GM23338 (cell line): ENCODE measurements around the gene PKNOX2. TPM values are rescaled to one million over a fixed set of nuclear protein-coding genes. Genes with fewer than 3 reads are reported as not detected.

Experiments used
- ATAC-seq: fragments of 200-7000 bp; cut with Tn5 transposase; 3 replicates; pipeline ENCODE4 v1.9.1; 2020
- DNase-seq: peaks from one replicate; pipeline ENCODE4 v3.0.0-alpha.2; 2015; ENCODE audit warnings: low spot score
- H2AFZ ChIP-seq: fragments of 200-600 bp; sonication (generic); 2 replicates; pipeline ENCODE4 v1.8.0; 2016; ENCODE audit warnings: antibody characterized with exemption, mild to moderate bottlenecking, moderate library complexity
- H3F3A ChIP-seq: fragments of 200-600 bp; sonication (generic); replicated peaks from 2 replicates; pipeline ENCODE4 v1.8.0; 2017; ENCODE audit warnings: antibody characterized with exemption, mixed run types, low read depth
- H3K27ac ChIP-seq: fragments of 200-600 bp; sonication (generic); 2 replicates; pipeline ENCODE4 v1.6.1; 2016; ENCODE audit warnings: low read depth
- H3K27me3 ChIP-seq: fragments of 200-600 bp; sonication (generic); 2 replicates; pipeline ENCODE4 v1.8.0; 2016; ENCODE audit warnings: mild to moderate bottlenecking, mixed run types, moderate library complexity; ENCODE audit not compliant: insufficient read depth
- H3K36me3 ChIP-seq: fragments of 200-600 bp; sonication (generic); 2 replicates; pipeline ENCODE4 v1.8.0; 2016; ENCODE audit warnings: mild to moderate bottlenecking; ENCODE audit not compliant: insufficient read depth
- H3K4me1 ChIP-seq: fragments of 200-600 bp; sonication (generic); 2 replicates; pipeline ENCODE4 v1.8.0; 2016; ENCODE audit warnings: mild to moderate bottlenecking, moderate library complexity; ENCODE audit not compliant: insufficient read depth
- H3K4me2 ChIP-seq: fragments of 200-600 bp; sonication (generic); 2 replicates; pipeline ENCODE4 v1.7.1; 2017; ENCODE audit warnings: mixed run types
- H3K4me3 ChIP-seq: fragments of 200-600 bp; sonication (generic); 2 replicates; pipeline ENCODE4 v1.6.1; 2016; ENCODE audit warnings: mixed run types
- H3K79me2 ChIP-seq: fragments of 200-600 bp; sonication (generic); replicated peaks from 2 replicates; pipeline ENCODE4 v1.8.0; 2017; ENCODE audit warnings: mild to moderate bottlenecking; ENCODE audit not compliant: insufficient read depth
- H3K9me2 ChIP-seq: fragments of 200-600 bp; sonication (generic); 2 replicates; pipeline ENCODE4 v1.8.0; 2017; ENCODE audit not compliant: insufficient read depth
- H4K20me1 ChIP-seq: fragments of 200-600 bp; sonication (generic); replicated peaks from 2 replicates; pipeline ENCODE4 v1.8.0; 2017; ENCODE audit warnings: mild to moderate bottlenecking; ENCODE audit not compliant: insufficient read depth
- H3K27ac Mint-ChIP-seq: 2 replicates; pipeline ENCODE4 v1.8.0; 2020; ENCODE audit warnings: inconsistent platforms, mild to moderate bottlenecking, moderate library complexity, mixed read lengths
- H3K27me3 Mint-ChIP-seq: 3 replicates; pipeline ENCODE4 v1.8.0; 2022; ENCODE audit warnings: low read depth, mild to moderate bottlenecking, moderate library complexity, mixed read lengths, inconsistent platforms; ENCODE audit not compliant: insufficient read depth, poor library complexity
- H3K36me3 Mint-ChIP-seq: 3 replicates; pipeline ENCODE4 v1.8.0; 2021; ENCODE audit warnings: low read depth, mild to moderate bottlenecking, inconsistent platforms, moderate library complexity, mixed read lengths
- H3K4me1 Mint-ChIP-seq: 3 replicates; pipeline ENCODE4 v1.8.0; 2020; ENCODE audit warnings: mild to moderate bottlenecking, inconsistent platforms, mixed read lengths
- H3K4me3 Mint-ChIP-seq: 3 replicates; pipeline ENCODE4 v1.8.0; 2021; ENCODE audit warnings: moderate library complexity, mild to moderate bottlenecking, inconsistent platforms, mixed read lengths
- H3K9me3 Mint-ChIP-seq: 3 replicates; pipeline ENCODE4 v1.8.0; 2020; ENCODE audit warnings: moderate library complexity, mild to moderate bottlenecking, inconsistent platforms, mixed read lengths
- CREB1 ChIP-seq: fragments of 250-450 bp; sonication (Bioruptor Pico); IDR thresholded peaks from 2 replicates; pipeline ENCODE4 v1.5.0; 2020; ENCODE audit warnings: low read depth, mild to moderate bottlenecking, moderate library complexity
- EZH2 ChIP-seq: fragments of 200-600 bp; sonication (generic); IDR thresholded peaks from one replicate; pipeline ENCODE4 v1.8.0; 2017; ENCODE audit warnings: antibody characterized with exemption, mild to moderate bottlenecking, low read depth; ENCODE audit not compliant: unreplicated experiment
- EZH2phosphoT487 ChIP-seq: fragments of 200-600 bp; sonication (generic); IDR thresholded peaks from one replicate; pipeline ENCODE4 v1.8.1; 2018; ENCODE audit warnings: antibody characterized with exemption; ENCODE audit not compliant: unreplicated experiment
- JUNB ChIP-seq: IDR thresholded peaks from one replicate; pipeline ENCODE4 v1.6.1; 2016; ENCODE audit warnings: antibody characterized with exemption; ENCODE audit not compliant: unreplicated experiment
- NANOG ChIP-seq: IDR thresholded peaks from 2 replicates; pipeline ENCODE4 v1.6.1; 2016; ENCODE audit warnings: antibody characterized with exemption, borderline replicate concordance
- POLR2AphosphoS5 ChIP-seq: IDR thresholded peaks from 2 replicates; pipeline ENCODE4 v1.6.1; 2016; ENCODE audit warnings: antibody characterized with exemption, low read depth
- STAT1 ChIP-seq: IDR thresholded peaks from one replicate; pipeline ENCODE4 v1.6.1; 2016; ENCODE audit warnings: antibody characterized with exemption; ENCODE audit not compliant: unreplicated experiment
- ZNF114 ChIP-seq: fragments of 250-450 bp; sonication (Bioruptor Pico); IDR thresholded peaks from 2 replicates; pipeline ENCODE4 v1.5.0; 2020; ENCODE audit warnings: mild to moderate bottlenecking, moderate library complexity
- ZNF331 ChIP-seq: fragments of 250-450 bp; sonication (Bioruptor Pico); IDR thresholded peaks from 2 replicates; pipeline ENCODE4 v1.5.0; 2020; ENCODE audit warnings: low read depth, mild to moderate bottlenecking, moderate library complexity
- polyA plus RNA-seq: library from polyadenylated mRNA; unstranded; fragments of >200 nt; fragmentation: Nextera tagmentation; extraction: Ambion mirVana; gene quantifications from 2 replicates; pipeline ENCODE4 v1.2.1, GENCODE V29; 2016
- total RNA-seq: library from RNA; depleted of rRNA; stranded (reverse); fragments of >200 nt; shearing (Covaris generic); gene quantifications from 2 replicates; pipeline ENCODE4 v1.2.3, GENCODE V29; 2014
- TF ChIP-seq, protein P1 (sequence below): fragments of 250-450 bp; sonication (Bioruptor Pico); IDR thresholded peaks from 2 replicates; pipeline ENCODE4 v1.5.0; 2020; ENCODE audit warnings: mild to moderate bottlenecking, moderate library complexity
- TF ChIP-seq, protein P2 (sequence below): IDR thresholded peaks from 2 replicates; pipeline ENCODE4 v1.6.1; 2016; ENCODE audit warnings: antibody characterized with exemption
- TF ChIP-seq, protein P3 (sequence below), 2 experiments: fragments of 200-600 bp in 1 of 2; sonication (generic) in 1 of 2; conservative IDR thresholded peaks; 2 replicates each; pipeline versions ENCODE4 v1.5.1 to v1.6.1; 2016 to 2017; ENCODE audit warnings: antibody characterized with exemption in 2 of 2, low read depth in 2 of 2, mild to moderate bottlenecking in 2 of 2, moderate library complexity in 1 of 2
- TF ChIP-seq, protein P4 (sequence below): IDR thresholded peaks from one replicate; pipeline ENCODE4 v1.6.1; 2018; ENCODE audit warnings: antibody characterized with exemption; ENCODE audit not compliant: unreplicated experiment

Gene PKNOX2
- total and polyA plus RNA-seq, 2 experiments from 2014 or later, result 0.42 to 0.83 TPM

DNA sequence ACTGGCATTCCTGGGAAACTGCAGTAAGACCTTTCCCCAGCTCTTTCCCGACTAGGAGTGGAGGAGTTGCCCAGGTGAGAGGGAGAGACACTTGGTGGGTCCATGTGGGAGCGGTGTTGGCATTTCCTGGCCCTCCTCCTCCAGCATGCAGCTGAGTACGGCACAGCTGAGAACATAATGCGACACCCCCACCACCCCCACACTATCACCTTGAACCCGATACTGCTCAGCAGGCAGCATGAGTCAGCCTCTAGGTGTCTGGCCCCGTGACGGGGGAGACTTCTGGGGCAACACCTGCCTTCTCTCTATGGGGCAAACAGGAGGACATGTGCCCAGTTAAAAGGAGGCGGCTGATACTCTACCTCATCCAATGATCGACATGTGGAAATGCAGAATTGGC lies 64.4 kb downstream of the PKNOX2 start:
- H4K20me1 ChIP-seq, result no peaks in the 10 kb centered on the region
- Mint-ChIP-seq H3K4me3 (peak overlapping the region; percentile 23), H3K4me1 (peaks cover 49% of the 10 kb centered on the region), H3K27me3 (peaks cover 4% of the 10 kb centered on the region), H3K27ac (peak overlapping the region; percentile 9), H3K9me3 (no peaks in the 10 kb centered on the region), H3K36me3 (no peaks in the 10 kb centered on the region)
- H3F3A ChIP-seq, result no peaks in the 10 kb centered on the region
- DNase-seq (peak; percentile 45), ATAC-seq (peak; percentile 27)
- no peak overlapping the region for H3K4me3 ChIP-seq
- H3K36me3 ChIP-seq, result no peaks in the 10 kb centered on the region
- H3K27ac ChIP-seq, result no peak overlapping the region
- no peaks in the 10 kb centered on the region for H3K27me3 ChIP-seq
- peak overlapping the region; percentile 64; the same call in 1 of the 2 replicates for H3K4me2 ChIP-seq
- H3K79me2 ChIP-seq, result no peaks in the 10 kb centered on the region
- no peak for TF ChIP-seq EZH2phosphoT487
- TF ChIP-seq, protein P1, sequence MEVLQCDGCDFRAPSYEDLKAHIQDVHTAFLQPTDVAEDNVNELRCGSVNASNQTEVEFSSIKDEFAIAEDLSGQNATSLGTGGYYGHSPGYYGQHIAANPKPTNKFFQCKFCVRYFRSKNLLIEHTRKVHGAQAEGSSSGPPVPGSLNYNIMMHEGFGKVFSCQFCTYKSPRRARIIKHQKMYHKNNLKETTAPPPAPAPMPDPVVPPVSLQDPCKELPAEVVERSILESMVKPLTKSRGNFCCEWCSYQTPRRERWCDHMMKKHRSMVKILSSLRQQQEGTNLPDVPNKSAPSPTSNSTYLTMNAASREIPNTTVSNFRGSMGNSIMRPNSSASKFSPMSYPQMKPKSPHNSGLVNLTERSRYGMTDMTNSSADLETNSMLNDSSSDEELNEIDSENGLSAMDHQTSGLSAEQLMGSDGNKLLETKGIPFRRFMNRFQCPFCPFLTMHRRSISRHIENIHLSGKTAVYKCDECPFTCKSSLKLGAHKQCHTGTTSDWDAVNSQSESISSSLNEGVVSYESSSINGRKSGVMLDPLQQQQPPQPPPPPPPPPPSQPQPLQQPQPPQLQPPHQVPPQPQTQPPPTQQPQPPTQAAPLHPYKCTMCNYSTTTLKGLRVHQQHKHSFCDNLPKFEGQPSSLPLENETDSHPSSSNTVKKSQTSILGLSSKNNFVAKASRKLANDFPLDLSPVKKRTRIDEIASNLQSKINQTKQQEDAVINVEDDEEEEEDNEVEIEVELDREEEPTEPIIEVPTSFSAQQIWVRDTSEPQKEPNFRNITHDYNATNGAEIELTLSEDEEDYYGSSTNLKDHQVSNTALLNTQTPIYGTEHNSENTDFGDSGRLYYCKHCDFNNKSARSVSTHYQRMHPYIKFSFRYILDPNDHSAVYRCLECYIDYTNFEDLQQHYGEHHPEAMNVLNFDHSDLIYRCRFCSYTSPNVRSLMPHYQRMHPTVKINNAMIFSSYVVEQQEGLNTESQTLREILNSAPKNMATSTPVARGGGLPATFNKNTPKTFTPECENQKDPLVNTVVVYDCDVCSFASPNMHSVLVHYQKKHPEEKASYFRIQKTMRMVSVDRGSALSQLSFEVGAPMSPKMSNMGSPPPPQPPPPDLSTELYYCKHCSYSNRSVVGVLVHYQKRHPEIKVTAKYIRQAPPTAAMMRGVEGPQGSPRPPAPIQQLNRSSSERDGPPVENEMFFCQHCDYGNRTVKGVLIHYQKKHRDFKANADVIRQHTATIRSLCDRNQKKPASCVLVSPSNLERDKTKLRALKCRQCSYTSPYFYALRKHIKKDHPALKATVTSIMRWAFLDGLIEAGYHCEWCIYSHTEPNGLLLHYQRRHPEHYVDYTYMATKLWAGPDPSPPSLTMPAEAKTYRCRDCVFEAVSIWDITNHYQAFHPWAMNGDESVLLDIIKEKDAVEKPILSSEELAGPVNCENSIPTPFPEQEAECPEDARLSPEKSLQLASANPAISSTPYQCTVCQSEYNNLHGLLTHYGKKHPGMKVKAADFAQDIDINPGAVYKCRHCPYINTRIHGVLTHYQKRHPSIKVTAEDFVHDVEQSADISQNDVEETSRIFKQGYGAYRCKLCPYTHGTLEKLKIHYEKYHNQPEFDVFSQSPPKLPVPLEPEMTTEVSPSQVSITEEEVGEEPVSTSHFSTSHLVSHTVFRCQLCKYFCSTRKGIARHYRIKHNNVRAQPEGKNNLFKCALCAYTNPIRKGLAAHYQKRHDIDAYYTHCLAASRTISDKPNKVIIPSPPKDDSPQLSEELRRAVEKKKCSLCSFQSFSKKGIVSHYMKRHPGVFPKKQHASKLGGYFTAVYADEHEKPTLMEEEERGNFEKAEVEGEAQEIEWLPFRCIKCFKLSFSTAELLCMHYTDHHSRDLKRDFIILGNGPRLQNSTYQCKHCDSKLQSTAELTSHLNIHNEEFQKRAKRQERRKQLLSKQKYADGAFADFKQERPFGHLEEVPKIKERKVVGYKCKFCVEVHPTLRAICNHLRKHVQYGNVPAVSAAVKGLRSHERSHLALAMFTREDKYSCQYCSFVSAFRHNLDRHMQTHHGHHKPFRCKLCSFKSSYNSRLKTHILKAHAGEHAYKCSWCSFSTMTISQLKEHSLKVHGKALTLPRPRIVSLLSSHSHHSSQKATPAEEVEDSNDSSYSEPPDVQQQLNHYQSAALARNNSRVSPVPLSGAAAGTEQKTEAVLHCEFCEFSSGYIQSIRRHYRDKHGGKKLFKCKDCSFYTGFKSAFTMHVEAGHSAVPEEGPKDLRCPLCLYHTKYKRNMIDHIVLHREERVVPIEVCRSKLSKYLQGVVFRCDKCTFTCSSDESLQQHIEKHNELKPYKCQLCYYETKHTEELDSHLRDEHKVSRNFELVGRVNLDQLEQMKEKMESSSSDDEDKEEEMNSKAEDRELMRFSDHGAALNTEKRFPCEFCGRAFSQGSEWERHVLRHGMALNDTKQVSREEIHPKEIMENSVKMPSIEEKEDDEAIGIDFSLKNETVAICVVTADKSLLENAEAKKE (CRISPR knock-in tag), result no peak
- TF ChIP-seq, protein P2, sequence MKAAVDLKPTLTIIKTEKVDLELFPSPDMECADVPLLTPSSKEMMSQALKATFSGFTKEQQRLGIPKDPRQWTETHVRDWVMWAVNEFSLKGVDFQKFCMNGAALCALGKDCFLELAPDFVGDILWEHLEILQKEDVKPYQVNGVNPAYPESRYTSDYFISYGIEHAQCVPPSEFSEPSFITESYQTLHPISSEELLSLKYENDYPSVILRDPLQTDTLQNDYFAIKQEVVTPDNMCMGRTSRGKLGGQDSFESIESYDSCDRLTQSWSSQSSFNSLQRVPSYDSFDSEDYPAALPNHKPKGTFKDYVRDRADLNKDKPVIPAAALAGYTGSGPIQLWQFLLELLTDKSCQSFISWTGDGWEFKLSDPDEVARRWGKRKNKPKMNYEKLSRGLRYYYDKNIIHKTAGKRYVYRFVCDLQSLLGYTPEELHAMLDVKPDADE, result no peak
- no peak for TF ChIP-seq ZNF114 (CRISPR knock-in tag)
- TF ChIP-seq EZH2, result no peak
- TF ChIP-seq, protein P3, sequence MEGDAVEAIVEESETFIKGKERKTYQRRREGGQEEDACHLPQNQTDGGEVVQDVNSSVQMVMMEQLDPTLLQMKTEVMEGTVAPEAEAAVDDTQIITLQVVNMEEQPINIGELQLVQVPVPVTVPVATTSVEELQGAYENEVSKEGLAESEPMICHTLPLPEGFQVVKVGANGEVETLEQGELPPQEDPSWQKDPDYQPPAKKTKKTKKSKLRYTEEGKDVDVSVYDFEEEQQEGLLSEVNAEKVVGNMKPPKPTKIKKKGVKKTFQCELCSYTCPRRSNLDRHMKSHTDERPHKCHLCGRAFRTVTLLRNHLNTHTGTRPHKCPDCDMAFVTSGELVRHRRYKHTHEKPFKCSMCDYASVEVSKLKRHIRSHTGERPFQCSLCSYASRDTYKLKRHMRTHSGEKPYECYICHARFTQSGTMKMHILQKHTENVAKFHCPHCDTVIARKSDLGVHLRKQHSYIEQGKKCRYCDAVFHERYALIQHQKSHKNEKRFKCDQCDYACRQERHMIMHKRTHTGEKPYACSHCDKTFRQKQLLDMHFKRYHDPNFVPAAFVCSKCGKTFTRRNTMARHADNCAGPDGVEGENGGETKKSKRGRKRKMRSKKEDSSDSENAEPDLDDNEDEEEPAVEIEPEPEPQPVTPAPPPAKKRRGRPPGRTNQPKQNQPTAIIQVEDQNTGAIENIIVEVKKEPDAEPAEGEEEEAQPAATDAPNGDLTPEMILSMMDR (conservative IDR thresholded peaks at IDR 0.05; ENCODE audit: low read depth in 2 of 2), result no peak
- TF ChIP-seq JUNB, result no peak
- no peak for TF ChIP-seq STAT1
- TF ChIP-seq NANOG, result no peak
- TF ChIP-seq, protein P4, sequence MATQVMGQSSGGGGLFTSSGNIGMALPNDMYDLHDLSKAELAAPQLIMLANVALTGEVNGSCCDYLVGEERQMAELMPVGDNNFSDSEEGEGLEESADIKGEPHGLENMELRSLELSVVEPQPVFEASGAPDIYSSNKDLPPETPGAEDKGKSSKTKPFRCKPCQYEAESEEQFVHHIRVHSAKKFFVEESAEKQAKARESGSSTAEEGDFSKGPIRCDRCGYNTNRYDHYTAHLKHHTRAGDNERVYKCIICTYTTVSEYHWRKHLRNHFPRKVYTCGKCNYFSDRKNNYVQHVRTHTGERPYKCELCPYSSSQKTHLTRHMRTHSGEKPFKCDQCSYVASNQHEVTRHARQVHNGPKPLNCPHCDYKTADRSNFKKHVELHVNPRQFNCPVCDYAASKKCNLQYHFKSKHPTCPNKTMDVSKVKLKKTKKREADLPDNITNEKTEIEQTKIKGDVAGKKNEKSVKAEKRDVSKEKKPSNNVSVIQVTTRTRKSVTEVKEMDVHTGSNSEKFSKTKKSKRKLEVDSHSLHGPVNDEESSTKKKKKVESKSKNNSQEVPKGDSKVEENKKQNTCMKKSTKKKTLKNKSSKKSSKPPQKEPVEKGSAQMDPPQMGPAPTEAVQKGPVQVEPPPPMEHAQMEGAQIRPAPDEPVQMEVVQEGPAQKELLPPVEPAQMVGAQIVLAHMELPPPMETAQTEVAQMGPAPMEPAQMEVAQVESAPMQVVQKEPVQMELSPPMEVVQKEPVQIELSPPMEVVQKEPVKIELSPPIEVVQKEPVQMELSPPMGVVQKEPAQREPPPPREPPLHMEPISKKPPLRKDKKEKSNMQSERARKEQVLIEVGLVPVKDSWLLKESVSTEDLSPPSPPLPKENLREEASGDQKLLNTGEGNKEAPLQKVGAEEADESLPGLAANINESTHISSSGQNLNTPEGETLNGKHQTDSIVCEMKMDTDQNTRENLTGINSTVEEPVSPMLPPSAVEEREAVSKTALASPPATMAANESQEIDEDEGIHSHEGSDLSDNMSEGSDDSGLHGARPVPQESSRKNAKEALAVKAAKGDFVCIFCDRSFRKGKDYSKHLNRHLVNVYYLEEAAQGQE, result no peak
- TF ChIP-seq CREB1, result no peak
- TF ChIP-seq POLR2AphosphoS5, result no peak
- no peak for TF ChIP-seq ZNF331
- peak overlapping the region; percentile 2; the same call in 1 of the 2 replicates for H2AFZ ChIP-seq
- H3K9me2 ChIP-seq, result no peaks in the 10 kb centered on the region
- peaks cover 19% of the 10 kb centered on the region for H3K4me1 ChIP-seq
